ENCODE data around the gene MAP1LC3A. TPM values are rescaled to one million over a fixed set of nuclear protein-coding genes. Genes with fewer than 3 reads are reported as not detected.

The MAP1LC3A gene
- total RNA-seq, 2 experiments from 2014 or later = not detected

- peak; percentile 79 for DNase-seq (ENCODE audit: low spot score)
- Histone ChIP-seq H3K27ac (ENCODE audit: low read depth, low read length, poor library complexity, severe bottlenecking) (no peak overlapping the region), H4K20me1 (ENCODE audit: insufficient read depth, low read length) (peaks cover 6% of the 10 kb centered on the region; the same call in 1 of the 2 replicates), H3K4me1 (ENCODE audit: insufficient read depth, low read length, poor library complexity, severe bottlenecking) (peaks cover 16% of the 10 kb centered on the region), H3K79me2 (ENCODE audit: insufficient read depth, low read depth, low read length) (peaks cover 8% of the 10 kb centered on the region), H3K4me3 (ENCODE audit: low read depth, low read length, poor library complexity, severe bottlenecking) (no peak overlapping the region), H3K4me2 (ENCODE audit: low read length) (peak overlapping the region; percentile 48), H3K9me2 (ENCODE audit: insufficient read depth, low read length) (no peaks in the 10 kb centered on the region), H2AFZ (ENCODE audit: low read length) (no peak overlapping the region), H3K9me3 (ENCODE audit: low read length) (no peaks in the 10 kb centered on the region), H3K36me3 (ENCODE audit: insufficient read depth, low read length) (peaks cover 22% of the 10 kb centered on the region)
- ChIA-PET POLR2A (interaction anchor here (0.6 to 1.2 kb wide), 7 partner anchors 101 to 322 kb away, joined by 3 to 8 read pairs (median 3); no protein-coding TSS in a partner anchor), CTCF (ENCODE audit: unreplicated experiment) (interaction anchor here (0.6 to 1.7 kb wide), 4 partner anchors 50 to 212 kb away, joined by 3 to 16 read pairs (median 4); no protein-coding TSS in a partner anchor)
- peak; percentile 85 for TF ChIP-seq CTCF (conservative IDR thresholded peaks at IDR 0.05; ENCODE audit: low read length)
- no peak for TF ChIP-seq EZH2phosphoT487 (IDR thresholded peaks at IDR 0.05; ENCODE audit: borderline replicate concordance, low read depth, low read length)
- BruUV-seq (replicated peaks) = no TSS peak
- intact Hi-C loops (cut with micrococcal nuclease; ENCODE audit: unreplicated experiment) = loop anchor here (1.0 to 5.0 kb wide), 2 partner anchors 211 to 331 kb away; no protein-coding TSS in a partner anchor
Measured at GRCh38 chr20:34522969-34523871, 35.3 kb upstream of the MAP1LC3A start.

GRCh38 chr20:34524426-34524825, 34.1 kb upstream of the MAP1LC3A start:
- peaks cover 6% of the 10 kb centered on the region; the same call in 1 of the 2 replicates for H4K20me1 ChIP-seq (ENCODE audit: insufficient read depth, low read length)
- no peak overlapping the region for H3K4me2 ChIP-seq (ENCODE audit: low read length)
- TF ChIP-seq EZH2phosphoT487 (IDR thresholded peaks at IDR 0.05; ENCODE audit: borderline replicate concordance, low read depth, low read length) = no peak
- peaks cover 6% of the 10 kb centered on the region for H3K4me1 ChIP-seq (ENCODE audit: insufficient read depth, low read length, poor library complexity, severe bottlenecking)
- no peaks in the 10 kb centered on the region for H3K9me2 ChIP-seq (ENCODE audit: insufficient read depth, low read length)
- no peak for DNase-seq (ENCODE audit: low spot score)
- CTCF ChIA-PET (ENCODE audit: unreplicated experiment) = interaction anchor here (1.0 kb wide), 1 partner anchor 8 kb away, joined by 3 read pairs; the partner anchor contains the start of gene DYNLRB1
- BruUV-seq (replicated peaks) = no TSS peak
- peaks cover 26% of the 10 kb centered on the region for H3K36me3 ChIP-seq (ENCODE audit: insufficient read depth, low read length)
- no peak overlapping the region for H2AFZ ChIP-seq (ENCODE audit: low read length)
- intact Hi-C loops (cut with micrococcal nuclease; ENCODE audit: unreplicated experiment) = loop anchor here (5.0 kb wide), 1 partner anchor 332 kb away; no protein-coding TSS in a partner anchor
- POLR2A ChIA-PET = no interaction called here
- H3K9me3 ChIP-seq (ENCODE audit: low read length) = no peaks in the 10 kb centered on the region
- H3K27ac ChIP-seq (ENCODE audit: low read depth, low read length, poor library complexity, severe bottlenecking) = no peak overlapping the region
- no peak overlapping the region for H3K4me3 ChIP-seq (ENCODE audit: low read depth, low read length, poor library complexity, severe bottlenecking)
- no peaks in the 10 kb centered on the region for H3K79me2 ChIP-seq (ENCODE audit: insufficient read depth, low read depth, low read length)

GRCh38 chr20:34525342-34525708, 33.2 kb upstream of the MAP1LC3A start:
- TF ChIP-seq EZH2phosphoT487 (IDR thresholded peaks at IDR 0.05; ENCODE audit: borderline replicate concordance, low read depth, low read length) (no peak), CTCF (conservative IDR thresholded peaks at IDR 0.05; ENCODE audit: low read length) (no peak)
- POLR2A ChIA-PET = no interaction called here
- Histone ChIP-seq H2AFZ (ENCODE audit: low read length) (no peak overlapping the region), H3K9me2 (ENCODE audit: insufficient read depth, low read length) (no peaks in the 10 kb centered on the region), H3K4me3 (ENCODE audit: low read depth, low read length, poor library complexity, severe bottlenecking) (no peak overlapping the region), H3K36me3 (ENCODE audit: insufficient read depth, low read length) (peaks cover 34% of the 10 kb centered on the region), H3K4me2 (ENCODE audit: low read length) (no peak overlapping the region), H4K20me1 (ENCODE audit: insufficient read depth, low read length) (peaks cover 6% of the 10 kb centered on the region; the same call in 1 of the 2 replicates), H3K4me1 (ENCODE audit: insufficient read depth, low read length, poor library complexity, severe bottlenecking) (peaks cover 6% of the 10 kb centered on the region), H3K79me2 (ENCODE audit: insufficient read depth, low read depth, low read length) (no peaks in the 10 kb centered on the region), H3K9me3 (ENCODE audit: low read length) (no peaks in the 10 kb centered on the region), H3K27ac (ENCODE audit: low read depth, low read length, poor library complexity, severe bottlenecking) (no peak overlapping the region)
- no TSS peak for BruUV-seq (replicated peaks)
- intact Hi-C loops (cut with micrococcal nuclease; ENCODE audit: unreplicated experiment) = no loop called here
- no peak for DNase-seq (ENCODE audit: low spot score)
- CTCF ChIA-PET (ENCODE audit: unreplicated experiment) = interaction anchor here (1.0 kb wide), 1 partner anchor 9 kb away, joined by 3 read pairs; the partner anchor contains the start of gene DYNLRB1
